ENCODE results near the gene GCLC. TPM values are rescaled to one million over a fixed set of nuclear protein-coding genes. Genes with fewer than 3 reads are reported as not detected.

Gene GCLC
- total RNA-seq, 1 donor from 2014 or later, result 120 TPM

GRCh38 chr6:53526000-53526399 lies 18.9 kb downstream of the GCLC start:
- no peak for DNase-seq (ENCODE audit: low spot score)

- no peak for DNase-seq (ENCODE audit: low spot score)
These were observed 20.5 kb downstream of the GCLC start for GRCh38 chr6:53524455-53524815.

GRCh38 chr6:53523511-53524454 lies 21.1 kb downstream of the GCLC start:
- no peak for DNase-seq (ENCODE audit: low spot score)

- no peak for DNase-seq (ENCODE audit: low spot score)
These were observed 24.5 kb downstream of the GCLC start for GRCh38 chr6:53520320-53520928.

GRCh38 chr6:53518862-53519261 lies 26.0 kb downstream of the GCLC start:
- DNase-seq (ENCODE audit: low spot score), result no peak

- DNase-seq (ENCODE audit: low spot score), result no peak
These were observed 27.9 kb downstream of the GCLC start for GRCh38 chr6:53517021-53517420.

- no peak for DNase-seq (ENCODE audit: low spot score)
These were observed 30.2 kb downstream of the GCLC start for GRCh38 chr6:53514677-53515076.

GRCh38 chr6:53513519-53513966 lies 31.4 kb downstream of the GCLC start:
- no peak for DNase-seq (ENCODE audit: low spot score)

- DNase-seq (ENCODE audit: low spot score), result no peak
These were observed 31.8 kb downstream of the GCLC start for GRCh38 chr6:53513056-53513455.

- no peak for DNase-seq (ENCODE audit: low spot score)
These were observed 32.3 kb downstream of the GCLC start for GRCh38 chr6:53512626-53513025.

- no peak for DNase-seq (ENCODE audit: low spot score)
These were observed 34.2 kb downstream of the GCLC start for GRCh38 chr6:53510746-53511145.

- no peak for DNase-seq (ENCODE audit: low spot score)
These were observed 38.0 kb downstream of the GCLC start for GRCh38 chr6:53506872-53507271.

GRCh38 chr6:53504512-53504911 lies 40.4 kb downstream of the GCLC start:
- DNase-seq (ENCODE audit: low spot score), result no peak

GRCh38 chr6:53503060-53503459 lies 41.8 kb downstream of the GCLC start:
- no peak for DNase-seq (ENCODE audit: low spot score)

GRCh38 chr6:53501432-53501831 lies 43.5 kb downstream of the GCLC start:
- DNase-seq (ENCODE audit: low spot score), result no peak

- DNase-seq (ENCODE audit: low spot score), result no peak
These were observed 44.8 kb downstream of the GCLC start for GRCh38 chr6:53500095-53500494.

GRCh38 chr6:53499094-53499493 lies 45.8 kb downstream of the GCLC start:
- no peak for DNase-seq (ENCODE audit: low spot score)

GRCh38 chr6:53498649-53499048 lies 46.3 kb downstream of the GCLC start:
- no peak for DNase-seq (ENCODE audit: low spot score)

- no peak for DNase-seq (ENCODE audit: low spot score)
These were observed 47.0 kb downstream of the GCLC start for GRCh38 chr6:53497905-53498304.

GRCh38 chr6:53496797-53497375 lies 48.0 kb downstream of the GCLC start:
- no peak for DNase-seq (ENCODE audit: low spot score)

GRCh38 chr6:53495506-53496499 lies 49.1 kb downstream of the GCLC start:
- no peak for DNase-seq (ENCODE audit: low spot score)

- no peak for DNase-seq (ENCODE audit: low spot score)
These were observed 50.8 kb downstream of the GCLC start for GRCh38 chr6:53494076-53494475.
